ENCODE results near the gene FBLN1.

GRCh38 chr22:45475851-45476514 is 26.7 kb upstream of the FBLN1 start:
- TF ChIP-seq GATA2 (IDR thresholded peaks at IDR 0.05; ENCODE audit: low read depth, low read length), result no peak
- TF ChIP-seq GATA3 (IDR thresholded peaks at IDR 0.05; ENCODE audit: low read depth, low read length), result no peak

Data from SH-SY5Y (cell line).